ENCODE measurements around the gene NCOA4. TPM values are rescaled to one million over a fixed set of nuclear protein-coding genes. Genes with fewer than 3 reads are reported as not detected.

The NCOA4 gene
- polyA plus RNA-seq, 3 donors from 2014 or later: 188 to 323 (median 196) TPM

- Mint-ChIP-seq H3K4me1 (no peaks in the 10 kb centered on the region), H3K4me3 (no peak overlapping the region), H3K27ac (no peak overlapping the region), H3K36me3 (no peaks in the 10 kb centered on the region), H3K27me3 (ENCODE audit: low read depth in 3 of 3) (peaks cover 3 to 4% (median 4%) of the 10 kb centered on the region in 3 donors), H3K9me3 (no peaks in the 10 kb centered on the region)
- DNase-seq: no peak
Observed at GRCh38 chr10:46040004-46040403, 9.6 kb upstream of the NCOA4 start.

DNA sequence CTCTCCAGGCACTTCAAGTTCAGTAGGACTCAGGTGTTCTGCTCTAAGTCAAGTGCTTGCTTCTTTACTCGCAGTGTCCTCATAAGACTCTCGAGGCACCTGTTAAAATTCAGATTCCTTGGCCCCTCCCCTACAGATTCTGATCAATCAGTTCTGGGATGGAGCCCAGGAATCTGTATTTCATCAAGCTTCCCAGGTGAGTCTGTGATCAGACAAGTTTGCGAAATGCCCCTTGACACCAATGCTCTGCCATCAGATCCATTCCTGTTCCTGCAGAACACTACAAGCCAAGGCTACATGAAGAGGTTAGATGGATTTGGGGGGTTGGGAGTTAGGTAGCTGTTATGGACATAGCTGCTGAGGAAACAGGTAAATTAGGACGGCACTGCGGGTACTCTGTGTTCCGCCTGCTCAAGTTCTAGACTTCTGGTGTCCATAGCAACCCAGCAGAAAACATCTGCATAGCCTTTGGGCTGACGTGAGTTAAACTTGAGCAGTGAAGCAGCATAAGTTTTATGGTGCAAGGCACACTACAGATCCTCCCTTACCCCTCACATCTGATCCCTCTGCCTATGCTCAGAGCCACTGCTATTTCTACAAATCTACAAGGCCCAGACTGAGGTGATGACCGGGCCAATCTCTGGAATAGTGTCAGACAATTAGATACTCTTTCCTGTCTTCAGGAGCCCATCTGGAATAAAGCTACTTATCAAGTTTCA is 6.8 kb upstream of the NCOA4 start:
- Mint-ChIP-seq H3K36me3 (no peaks in the 10 kb centered on the region), H3K27ac (no peak overlapping the region), H3K9me3 (no peaks in the 10 kb centered on the region), H3K4me1 (no peaks in the 10 kb centered on the region), H3K27me3 (ENCODE audit: low read depth in 3 of 3) (peaks cover 2 to 4% (median 3%) of the 10 kb centered on the region in 3 donors), H3K4me3 (no peak overlapping the region)
- no peak for DNase-seq

GRCh38 chr10:46035923-46036849 is 5.8 kb upstream of the NCOA4 start:
- peaks cover 2 to 4% (median 3%) of the 10 kb centered on the region in 3 donors for H3K27me3 Mint-ChIP-seq (ENCODE audit: low read depth in 3 of 3)
- H3K27ac Mint-ChIP-seq: no peak overlapping the region
- peaks cover 4 to 5% of the 10 kb centered on the region in 2 donors for H3K4me1 Mint-ChIP-seq
- H3K36me3 Mint-ChIP-seq: no peaks in the 10 kb centered on the region
- H3K9me3 Mint-ChIP-seq: no peaks in the 10 kb centered on the region
- DNase-seq: no peak
- no peak overlapping the region for H3K4me3 Mint-ChIP-seq

- Mint-ChIP-seq H3K4me3 (no peak overlapping the region), H3K4me1 (peaks cover 25 to 26% of the 10 kb centered on the region in 2 donors), H3K36me3 (no peaks in the 10 kb centered on the region), H3K9me3 (no peaks in the 10 kb centered on the region), H3K27me3 (ENCODE audit: low read depth in 3 of 3) (peaks cover 0 to 10% (median 8%) of the 10 kb centered on the region in 3 donors), H3K27ac (no peak overlapping the region)
- DNase-seq: no peak
Observed at GRCh38 chr10:46033602-46034011, 3.2 kb upstream of the NCOA4 start.

GRCh38 chr10:46031648-46032532 is 1.5 kb upstream of the NCOA4 start:
- Mint-ChIP-seq H3K36me3 (no peaks in the 10 kb centered on the region), H3K9me3 (no peaks in the 10 kb centered on the region), H3K27me3 (ENCODE audit: low read depth in 3 of 3) (peaks cover 0 to 8% (median 6%) of the 10 kb centered on the region in 3 donors), H3K4me3 (peak overlapping the region in 4 of 5 donors; percentile 41 to 63 (median 53)), H3K27ac (peak overlapping the region in 5 of 6 donors; percentile 43 to 64 (median 50)), H3K4me1 (peaks cover 41 to 44% of the 10 kb centered on the region in 2 donors)
- DNase-seq: no peak

GRCh38 chr10:46029461-46030030 is 877 bp downstream of the NCOA4 start:
- DNase-seq: no peak
- peak overlapping the region; percentile 91 to 99 (median 96) for H3K27ac Mint-ChIP-seq
- H3K9me3 Mint-ChIP-seq: no peaks in the 10 kb centered on the region
- H3K4me3 Mint-ChIP-seq: peak overlapping the region; percentile 87 to 99 (median 93)
- H3K4me1 Mint-ChIP-seq: peaks cover 60 to 67% of the 10 kb centered on the region in 2 donors
- H3K36me3 Mint-ChIP-seq: no peaks in the 10 kb centered on the region
- H3K27me3 Mint-ChIP-seq (ENCODE audit: low read depth in 3 of 3): peaks cover 1 to 6% (median 6%) of the 10 kb centered on the region in 3 donors

- peak overlapping the region; percentile 91 to 99 (median 96) for H3K27ac Mint-ChIP-seq
- H3K4me1 Mint-ChIP-seq: peaks cover 68 to 74% of the 10 kb centered on the region in 2 donors
Observed at GRCh38 chr10:46028584-46029460, 1.6 kb downstream of the NCOA4 start.

DNA sequence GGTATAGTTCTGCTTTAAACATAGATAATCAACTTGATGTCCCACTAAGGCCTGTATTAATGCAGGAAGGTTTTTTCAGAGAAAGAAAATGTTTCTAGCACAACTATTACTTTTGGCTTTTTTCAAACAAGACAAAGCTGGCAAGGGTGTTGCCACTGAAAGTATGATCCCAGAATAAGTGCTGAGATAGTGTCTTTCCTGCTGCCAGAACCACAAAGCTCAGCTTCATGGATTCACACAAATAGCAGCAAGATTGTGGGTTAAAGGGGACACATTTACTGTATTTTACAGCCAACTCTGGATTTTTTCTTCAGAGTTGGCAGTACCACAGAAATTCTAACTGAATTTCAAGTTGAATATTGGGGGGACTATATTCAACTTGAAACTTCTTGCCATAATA is 4.3 kb downstream of the NCOA4 start:
- H3K9me3 Mint-ChIP-seq: no peaks in the 10 kb centered on the region
- peak overlapping the region in 1 of 6 donors; percentile 62 for H3K27ac Mint-ChIP-seq
- DNase-seq: no peak
- H3K36me3 Mint-ChIP-seq: no peaks in the 10 kb centered on the region
- peaks cover 3 to 6% (median 6%) of the 10 kb centered on the region in 3 donors for H3K27me3 Mint-ChIP-seq (ENCODE audit: low read depth in 3 of 3)
- no peak overlapping the region for H3K4me3 Mint-ChIP-seq
- H3K4me1 Mint-ChIP-seq: peaks cover 86 to 96% of the 10 kb centered on the region in 2 donors

More at GRCh38 chr10:46028584-46029460, 1.6 kb downstream of the NCOA4 start:
- DNase-seq: peak; percentile 32 to 47 (median 37)
- H3K4me3 Mint-ChIP-seq: peak overlapping the region; percentile 87 to 99 (median 93)
- no peaks in the 10 kb centered on the region for H3K36me3 Mint-ChIP-seq
- H3K9me3 Mint-ChIP-seq: no peaks in the 10 kb centered on the region
- peaks cover 1 to 6% (median 6%) of the 10 kb centered on the region in 3 donors for H3K27me3 Mint-ChIP-seq (ENCODE audit: low read depth in 3 of 3)

DNA sequence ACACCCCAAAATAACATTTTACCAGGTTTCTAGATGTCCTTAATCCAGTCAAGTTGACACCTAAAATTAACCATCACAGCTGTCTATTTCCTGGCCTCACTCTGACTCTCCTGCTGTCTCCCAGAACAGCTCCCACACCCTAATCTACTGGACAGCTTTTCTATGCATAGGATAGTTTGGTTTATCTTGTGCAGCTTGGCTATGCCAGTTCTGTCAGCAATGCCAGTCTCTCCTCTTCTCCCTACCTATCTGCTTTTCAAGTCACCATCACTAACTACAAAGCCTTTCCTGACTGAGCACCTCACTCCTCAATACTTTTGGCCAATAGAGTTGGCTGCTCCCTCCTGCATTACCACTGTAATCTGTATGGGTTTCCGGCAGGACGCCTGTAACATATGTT is 5.0 kb downstream of the NCOA4 start:
- Mint-ChIP-seq H3K27me3 (ENCODE audit: low read depth in 3 of 3) (peaks cover under 1 to 3% (median 3%) of the 10 kb centered on the region in 3 donors), H3K9me3 (no peaks in the 10 kb centered on the region), H3K4me3 (peak overlapping the region in 2 of 5 donors; percentile 3 to 49), H3K4me1 (peaks cover 85 to 98% of the 10 kb centered on the region in 2 donors), H3K27ac (peak overlapping the region in 5 of 6 donors; percentile 0 to 73 (median 62)), H3K36me3 (no peaks in the 10 kb centered on the region)
- DNase-seq: no peak

GRCh38 chr10:46024948-46025347 is 5.5 kb downstream of the NCOA4 start:
- DNase-seq: no peak
- Mint-ChIP-seq H3K4me3 (no peak overlapping the region), H3K36me3 (no peaks in the 10 kb centered on the region), H3K27me3 (ENCODE audit: low read depth in 3 of 3) (peaks cover 0 to 3% (median 1%) of the 10 kb centered on the region in 3 donors), H3K4me1 (peaks cover 87 to 100% of the 10 kb centered on the region in 2 donors), H3K9me3 (no peaks in the 10 kb centered on the region), H3K27ac (peak overlapping the region in 3 of 6 donors; percentile 52 to 77 (median 74))

- H3K27me3 Mint-ChIP-seq (ENCODE audit: low read depth in 3 of 3): peaks cover 0 to 3% (median 0%) of the 10 kb centered on the region in 3 donors
- H3K4me3 Mint-ChIP-seq: peak overlapping the region; percentile 78 to 88 (median 83)
- H3K4me1 Mint-ChIP-seq: peaks cover 87 to 100% of the 10 kb centered on the region in 2 donors
- H3K27ac Mint-ChIP-seq: peak overlapping the region; percentile 62 to 78 (median 70)
- H3K36me3 Mint-ChIP-seq: no peaks in the 10 kb centered on the region
- peak; percentile 81 to 84 (median 83) for DNase-seq
- no peaks in the 10 kb centered on the region for H3K9me3 Mint-ChIP-seq
Observed at GRCh38 chr10:46022978-46023702, 7.3 kb downstream of the NCOA4 start.

Measured in immature natural killer cell (primary cell).